H1 (cell line): ENCODE results near the gene TMEM212. TPM values are rescaled to one million over a fixed set of nuclear protein-coding genes. Genes with fewer than 3 reads are reported as not detected.

Experiments used
- CTCF ChIA-PET: fragments of 300-600 bp; sonication (Branson Sonifier 250); formaldehyde crosslinking; loops from one replicate; lab custom pipeline; 2021; ENCODE audit not compliant: partially characterized antibody; lab: Charles Lee
- POLR2A ChIA-PET: fragments of 300-600 bp; sonication (Branson Sonifier 250); formaldehyde crosslinking; loops from one replicate; lab custom pipeline; 2021; ENCODE audit warnings: inconsistent platforms; ENCODE audit not compliant: partially characterized antibody; lab: Charles Lee
- DNase-seq, 2 experiments: peaks; one replicate each; pipeline versions ENCODE4 v3.0.0 to v3.0.0-alpha.2; 2010 to 2022; ENCODE audit warnings: low spot score in 2 of 2, low read depth in 1 of 2, mixed read lengths in 1 of 2
- FAIRE-seq: peaks from 2 replicates; lab custom pipeline; 2011; peaks lifted over from hg19 to GRCh38; lab: Jason Lieb, UNC
- H2AFZ ChIP-seq: 2 replicates; pipeline ENCODE4 v1.8.1; 2012; ENCODE audit warnings: low read length, inconsistent platforms
- H2AK5ac ChIP-seq: 2 replicates; pipeline ENCODE4 v1.6.1; 2013; ENCODE audit warnings: low read depth, low read length
- H2BK120ac ChIP-seq: replicated peaks from 2 replicates; pipeline ENCODE3; 2013; ENCODE audit warnings: low read depth, low read length, inconsistent platforms
- H2BK12ac ChIP-seq: 2 replicates; pipeline ENCODE4 v1.6.1; 2013; ENCODE audit warnings: low read depth, low read length
- H2BK15ac ChIP-seq: 2 replicates; pipeline ENCODE4 v1.6.1; 2013; ENCODE audit warnings: low read length
- H2BK20ac ChIP-seq: 2 replicates; pipeline ENCODE4 v1.6.1; 2013; ENCODE audit warnings: low read length
- H2BK5ac ChIP-seq: 2 replicates; pipeline ENCODE4 v1.6.1; 2013; ENCODE audit warnings: low read depth, low read length
- H3K14ac ChIP-seq: 2 replicates; pipeline ENCODE4 v1.6.1; 2013; ENCODE audit warnings: inconsistent platforms; ENCODE audit not compliant: insufficient read length
- H3K18ac ChIP-seq: 2 replicates; pipeline ENCODE4 v1.6.1; 2013; ENCODE audit warnings: low read length; ENCODE audit errors: extremely low read depth
- H3K23ac ChIP-seq: 2 replicates; pipeline ENCODE4 v1.6.1; 2013; ENCODE audit warnings: inconsistent platforms; ENCODE audit not compliant: insufficient read length
- H3K23me2 ChIP-seq: 2 replicates; pipeline ENCODE4 v1.6.1; 2013; ENCODE audit warnings: low read depth, low read length
- H3K27ac ChIP-seq: 2 replicates; pipeline ENCODE4 v1.6.1; 2011; ENCODE audit warnings: low read depth, low read length, inconsistent platforms
- H3K27me3 ChIP-seq, 4 experiments: replicated peaks in 1 of 4; 1 replicate in 1 of 4; 2 replicates in 3 of 4; pipeline versions ENCODE4 v1.6.1 to v1.8.1; 2011 to 2013; ENCODE audit warnings: low read length in 3 of 4, mild to moderate bottlenecking in 3 of 4, inconsistent platforms in 2 of 4, mixed read lengths in 2 of 4, moderate library complexity in 1 of 4; ENCODE audit not compliant: control insufficient read depth in 3 of 4, insufficient read depth in 3 of 4; ENCODE audit errors: extremely low read depth in 1 of 4
- H3K36me3 ChIP-seq, 4 experiments: 2 replicates each; pipeline versions ENCODE4 v1.6.1 to v1.8.1; 2011 to 2013; ENCODE audit warnings: mild to moderate bottlenecking in 4 of 4, low read length in 3 of 4, moderate library complexity in 2 of 4, control low read depth in 1 of 4, inconsistent platforms in 1 of 4; ENCODE audit not compliant: insufficient read depth in 4 of 4, control insufficient read depth in 2 of 4
- H3K4ac ChIP-seq: replicated peaks from 2 replicates; pipeline ENCODE3; 2013; ENCODE audit warnings: low read length, low read depth, mixed read lengths, inconsistent platforms; ENCODE audit not compliant: insufficient read length
- H3K4me1 ChIP-seq, 4 experiments: replicated peaks in 1 of 4; 1 replicate in 1 of 4; 2 replicates in 3 of 4; pipeline versions ENCODE4 v1.6.1 to v1.8.1; 2011 to 2013; ENCODE audit warnings: low read length in 3 of 4, inconsistent platforms in 2 of 4, mixed read lengths in 1 of 4; ENCODE audit not compliant: insufficient read depth in 4 of 4, control insufficient read depth in 3 of 4
- H3K4me2 ChIP-seq, 2 experiments: 2 replicates each; pipeline versions ENCODE4 v1.6.1 to v1.8.1; 2011 to 2013; ENCODE audit warnings: low read depth in 2 of 2, low read length in 2 of 2, control low read depth in 1 of 2, inconsistent platforms in 1 of 2, mild to moderate bottlenecking in 1 of 2; ENCODE audit not compliant: insufficient read depth in 1 of 2
- H3K4me3 ChIP-seq, 4 experiments: fragments of 200-600, 300-600 bp in 1 of 4; sonication (generic), shearing (Covaris generic), sonication (Bioruptor Twin) in 1 of 4; 2 replicates each; pipeline versions ENCODE4 v1.5.1 to v1.8.1; 2011 to 2016; ENCODE audit warnings: low read length in 4 of 4, low read depth in 3 of 4, control low read depth in 2 of 4, inconsistent platforms in 2 of 4, mild to moderate bottlenecking in 2 of 4, mixed read lengths in 1 of 4, moderate library complexity in 1 of 4; ENCODE audit not compliant: insufficient read depth in 2 of 4; ENCODE audit errors: extremely low read depth in 1 of 4
- H3K56ac ChIP-seq: replicated peaks from 2 replicates; pipeline ENCODE3; 2013; ENCODE audit warnings: low read depth, mild to moderate bottlenecking, mixed read lengths, low read length, inconsistent platforms; ENCODE audit not compliant: insufficient read length
- H3K79me1 ChIP-seq: 2 replicates; pipeline ENCODE4 v1.6.1; 2013; ENCODE audit warnings: low read depth, low read length, control low read depth
- H3K79me2 ChIP-seq, 2 experiments: 2 replicates each; pipeline versions ENCODE4 v1.6.1 to v1.8.1; 2012 to 2013; ENCODE audit warnings: low read length in 2 of 2, mild to moderate bottlenecking in 2 of 2, inconsistent platforms in 1 of 2; ENCODE audit not compliant: insufficient read depth in 2 of 2, control insufficient read depth in 1 of 2
- H3K9ac ChIP-seq, 4 experiments: replicated peaks in 1 of 4; 1 replicate in 1 of 4; 2 replicates in 3 of 4; pipeline versions ENCODE4 v1.6.1 to v1.8.1; 2011 to 2013; ENCODE audit warnings: low read depth in 3 of 4, low read length in 3 of 4, control low read depth in 2 of 4, mild to moderate bottlenecking in 2 of 4, moderate library complexity in 2 of 4, inconsistent platforms in 1 of 4; ENCODE audit errors: extremely low read depth in 1 of 4
- H3K9me3 ChIP-seq, 2 experiments: 2 replicates each; pipeline versions ENCODE4 v1.6.1 to v1.8.1; 2012 to 2013; ENCODE audit warnings: mild to moderate bottlenecking in 2 of 2, moderate library complexity in 2 of 2, control low read depth in 1 of 2, inconsistent platforms in 1 of 2, low read depth in 1 of 2, low read length in 1 of 2, mixed read lengths in 1 of 2; ENCODE audit not compliant: insufficient read depth in 2 of 2
- H4K20me1 ChIP-seq, 2 experiments: replicated peaks in 1 of 2; 2 replicates each; pipeline versions ENCODE3 to v1.8.1; 2011 to 2013; ENCODE audit warnings: inconsistent platforms in 2 of 2, low read length in 2 of 2, mild to moderate bottlenecking in 1 of 2; ENCODE audit not compliant: insufficient read depth in 2 of 2, control insufficient read depth in 1 of 2
- H4K5ac ChIP-seq: 2 replicates; pipeline ENCODE4 v1.6.1; 2013; ENCODE audit warnings: low read length, low read depth, mixed read lengths, inconsistent platforms; ENCODE audit not compliant: insufficient read length
- H4K8ac ChIP-seq: 2 replicates; pipeline ENCODE4 v1.8.0; 2013; ENCODE audit warnings: mild to moderate bottlenecking, moderate library complexity, low read length, inconsistent platforms; ENCODE audit not compliant: insufficient read depth; ENCODE audit errors: extremely low read depth
- H4K91ac ChIP-seq: replicated peaks from 2 replicates; pipeline ENCODE3; 2013; ENCODE audit warnings: low read length, mixed read lengths, inconsistent platforms; ENCODE audit not compliant: insufficient read length
- CHD2 ChIP-seq: IDR thresholded peaks from 2 replicates; pipeline ENCODE4 v1.6.1; 2012; ENCODE audit warnings: low read length, improper control_type of control experiment
- GABPA ChIP-seq: IDR thresholded peaks from 2 replicates; pipeline ENCODE4 v1.6.1; 2011; ENCODE audit warnings: mild to moderate bottlenecking, low read length, moderate library complexity, borderline replicate concordance; ENCODE audit not compliant: insufficient read depth
- HDAC2 ChIP-seq, 2 experiments: fragments of 300-600 bp in 1 of 2; sonication (generic) in 1 of 2; IDR thresholded peaks; 2 replicates each; pipeline ENCODE4 v1.6.1; 2011 to 2012; ENCODE audit warnings: low read depth in 2 of 2, low read length in 2 of 2, mild to moderate bottlenecking in 2 of 2, moderate library complexity in 2 of 2, borderline replicate concordance in 1 of 2, inconsistent platforms in 1 of 2
- HDAC6 ChIP-seq: IDR thresholded peaks from one replicate; pipeline ENCODE4 v1.7.1; 2012; ENCODE audit warnings: low read depth, mild to moderate bottlenecking, inconsistent platforms, low read length, moderate library complexity
- KDM4A ChIP-seq: IDR thresholded peaks from one replicate; pipeline ENCODE4 v1.7.1; 2012; ENCODE audit warnings: low read depth, mild to moderate bottlenecking, moderate library complexity, low read length, inconsistent platforms; ENCODE audit not compliant: severe bottlenecking
- MAFK ChIP-seq: IDR thresholded peaks from 2 replicates; pipeline ENCODE4 v1.6.1; 2012; ENCODE audit warnings: low read depth, mild to moderate bottlenecking, improper control_type of control experiment, low read length
- POU5F1 ChIP-seq: IDR thresholded peaks from 2 replicates; pipeline ENCODE4 v1.6.1; 2011; ENCODE audit warnings: low read depth, mild to moderate bottlenecking, low read length, moderate library complexity
- RXRA ChIP-seq: IDR thresholded peaks from 2 replicates; pipeline ENCODE4 v1.6.1; 2011; ENCODE audit warnings: low read depth, mild to moderate bottlenecking, low read length, moderate library complexity; ENCODE audit not compliant: insufficient read depth
- SP2 ChIP-seq: IDR thresholded peaks from 2 replicates; pipeline ENCODE4 v1.6.1; 2012; ENCODE audit warnings: mild to moderate bottlenecking, low read length, inconsistent platforms
- SP4 ChIP-seq: IDR thresholded peaks from 2 replicates; pipeline ENCODE4 v1.6.1; 2012; ENCODE audit warnings: low read length, inconsistent platforms
- TEAD4 ChIP-seq: IDR thresholded peaks from 2 replicates; pipeline ENCODE4 v1.6.1; 2012; ENCODE audit warnings: low read depth, low read length, inconsistent platforms, mixed read lengths
- WGBS, 2 experiments: shearing (Covaris generic) in 1 of 2; methylation state at CpG; one replicate each; pipeline versions ENCODE4 v1.1.6 to v1.1.7; 2013 to 2015; ENCODE audit warnings: low lambda C conversion rate in 2 of 2, mixed read lengths in 2 of 2, inconsistent platforms in 1 of 2, low coverage in 1 of 2, missing lambda C conversion rate in 1 of 2; ENCODE audit not compliant: insufficient replicate concordance in 2 of 2, insufficient coverage in 1 of 2, insufficient read length in 1 of 2; ENCODE audit errors: extremely low coverage in 1 of 2, missing lambda C conversion rate in 1 of 2; 5-methylcytosine and 5-hydroxymethylcytosine counted together
- polyA plus RNA-seq, 7 experiments: library from polyadenylated mRNA; depleted of rRNA in 3 of 7; stranded (reverse) in 5 of 7; unstranded in 2 of 7; fragments of >200 nt in 5 of 7; fragments of 200-250 nt in 2 of 7; gene quantifications; 1 replicate in 5 of 7; 2 replicates in 1 of 7; 4 replicates in 1 of 7; pipeline versions ENCODE4 v1.2.1 to v1.2.3, GENCODE V29; 2011 to 2013; ENCODE audit warnings: missing spikeins in 2 of 7, mixed read lengths in 2 of 7
- total RNA-seq: library from RNA; stranded (reverse); fragmentation: NEBNext Ultra II Directional; extraction: Animal tissue kit (Norgen Biotek cat#: 25700); gene quantifications from 2 replicates; pipeline ENCODE4 v1.2.1, GENCODE V29; 2021
- TF ChIP-seq, protein P1 (sequence below), 3 experiments: IDR thresholded peaks; 1 replicate in 2 of 3; 2 replicates in 1 of 3; pipeline versions ENCODE4 v1.5.1 to v1.6.1; 2011; ENCODE audit warnings: low read length in 3 of 3, mild to moderate bottlenecking in 3 of 3, inconsistent platforms in 2 of 3, low read depth in 1 of 3, moderate library complexity in 1 of 3; ENCODE audit not compliant: insufficient read depth in 1 of 3; ENCODE audit errors: control extremely low read depth in 1 of 3

Gene TMEM212
- total and polyA plus RNA-seq, 2 of the 8 experiments (the other 6 are each of a cell fraction or from before 2014, with no cell fraction given): not detected

DNA sequence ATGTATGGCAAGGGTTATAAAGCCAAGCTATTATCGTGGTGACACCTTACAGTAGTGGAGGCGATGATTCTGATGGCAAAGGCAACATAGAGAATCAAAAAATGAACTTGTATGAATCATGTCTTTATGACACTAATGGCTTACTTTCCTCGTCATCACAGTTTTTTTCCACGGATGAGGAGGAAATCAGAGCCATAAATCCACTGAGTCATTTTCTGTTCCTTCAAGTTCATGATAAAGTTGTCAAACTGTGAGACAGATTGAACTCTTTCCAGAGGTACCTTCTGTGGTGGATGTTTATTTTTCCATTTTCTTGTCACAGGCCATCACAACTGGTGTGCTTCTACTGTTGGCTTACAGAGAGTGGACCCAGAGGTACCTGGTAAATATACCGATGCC is 8.5 kb downstream of the TMEM212 start:
- no peak overlapping the region for H3K4me2 ChIP-seq
- H3K4me3 ChIP-seq: no peak overlapping the region
- no peaks in the 10 kb centered on the region for H3K79me1 ChIP-seq
- H3K4me1 ChIP-seq: no peaks in the 10 kb centered on the region; a peak in 1 of 7 replicates
- H3K36me3 ChIP-seq: peaks cover 0 to 3% (median 0%) of the 10 kb centered on the region in 4 experiments; a peak in 2 of 8 replicates
- H2BK12ac ChIP-seq: no peak overlapping the region
- no peaks in the 10 kb centered on the region for H3K79me2 ChIP-seq
- no peak for DNase-seq
- H3K18ac ChIP-seq: no peak overlapping the region
- ChIA-PET POLR2A (no interaction called here), CTCF (interaction anchor here (1.4 kb wide), 1 partner anchor 17 kb away, joined by 3 read pairs; no protein-coding TSS in a partner anchor)
- H3K27me3 ChIP-seq: no peaks in the 10 kb centered on the region
- no peak overlapping the region for H2BK120ac ChIP-seq
- H2BK20ac ChIP-seq: no peak overlapping the region
- no peak overlapping the region for H2AK5ac ChIP-seq
- no peak for FAIRE-seq
- no peak overlapping the region for H3K9ac ChIP-seq
- H3K14ac ChIP-seq: no peak overlapping the region
- no peak overlapping the region for H4K5ac ChIP-seq
- H3K23me2 ChIP-seq: no peaks in the 10 kb centered on the region
- peaks cover 22 to 30% of the 10 kb centered on the region in 2 experiments for H3K9me3 ChIP-seq
- H2BK15ac ChIP-seq: no peak overlapping the region
- no peak overlapping the region for H2BK5ac ChIP-seq
- H3K56ac ChIP-seq: no peak overlapping the region
- H4K91ac ChIP-seq: no peak overlapping the region
- no peak overlapping the region for H3K4ac ChIP-seq
- no peak overlapping the region for H4K8ac ChIP-seq
- WGBS, 2 experiments: 89% methylated on average over 5 of the region's 5 CpGs; no CpG with 5 or more reads in 1 of the 2 experiments
- H3K23ac ChIP-seq: no peak overlapping the region
- H3K27ac ChIP-seq: no peak overlapping the region
- H2AFZ ChIP-seq: no peak overlapping the region
- no peaks in the 10 kb centered on the region for H4K20me1 ChIP-seq
- TF ChIP-seq CHD2 (no peak), POU5F1 (no peak), GABPA (no peak), SP2 (no peak), KDM4A (no peak), SP4 (no peak), HDAC2 (IDR thresholded peaks at IDR 0.05; ENCODE audit: borderline replicate concordance in 1 of 2, low read depth in 2 of 2, low read length in 2 of 2) (no peak), TEAD4 (no peak), HDAC6 (no peak), MAFK (no peak), RXRA (no peak)
- TF ChIP-seq, protein P1, sequence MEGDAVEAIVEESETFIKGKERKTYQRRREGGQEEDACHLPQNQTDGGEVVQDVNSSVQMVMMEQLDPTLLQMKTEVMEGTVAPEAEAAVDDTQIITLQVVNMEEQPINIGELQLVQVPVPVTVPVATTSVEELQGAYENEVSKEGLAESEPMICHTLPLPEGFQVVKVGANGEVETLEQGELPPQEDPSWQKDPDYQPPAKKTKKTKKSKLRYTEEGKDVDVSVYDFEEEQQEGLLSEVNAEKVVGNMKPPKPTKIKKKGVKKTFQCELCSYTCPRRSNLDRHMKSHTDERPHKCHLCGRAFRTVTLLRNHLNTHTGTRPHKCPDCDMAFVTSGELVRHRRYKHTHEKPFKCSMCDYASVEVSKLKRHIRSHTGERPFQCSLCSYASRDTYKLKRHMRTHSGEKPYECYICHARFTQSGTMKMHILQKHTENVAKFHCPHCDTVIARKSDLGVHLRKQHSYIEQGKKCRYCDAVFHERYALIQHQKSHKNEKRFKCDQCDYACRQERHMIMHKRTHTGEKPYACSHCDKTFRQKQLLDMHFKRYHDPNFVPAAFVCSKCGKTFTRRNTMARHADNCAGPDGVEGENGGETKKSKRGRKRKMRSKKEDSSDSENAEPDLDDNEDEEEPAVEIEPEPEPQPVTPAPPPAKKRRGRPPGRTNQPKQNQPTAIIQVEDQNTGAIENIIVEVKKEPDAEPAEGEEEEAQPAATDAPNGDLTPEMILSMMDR (IDR thresholded peaks at IDR 0.05; ENCODE audit: control extremely low read depth in 1 of 3, insufficient read depth in 1 of 3, low read depth in 1 of 3, low read length in 3 of 3): no peak
